ENCODE results near the gene EPX. TPM values are rescaled to one million over a fixed set of nuclear protein-coding genes. Genes with fewer than 3 reads are reported as not detected.

EPX gene
- total RNA-seq, 4 donors from 2014 or later: not detected

DNA sequence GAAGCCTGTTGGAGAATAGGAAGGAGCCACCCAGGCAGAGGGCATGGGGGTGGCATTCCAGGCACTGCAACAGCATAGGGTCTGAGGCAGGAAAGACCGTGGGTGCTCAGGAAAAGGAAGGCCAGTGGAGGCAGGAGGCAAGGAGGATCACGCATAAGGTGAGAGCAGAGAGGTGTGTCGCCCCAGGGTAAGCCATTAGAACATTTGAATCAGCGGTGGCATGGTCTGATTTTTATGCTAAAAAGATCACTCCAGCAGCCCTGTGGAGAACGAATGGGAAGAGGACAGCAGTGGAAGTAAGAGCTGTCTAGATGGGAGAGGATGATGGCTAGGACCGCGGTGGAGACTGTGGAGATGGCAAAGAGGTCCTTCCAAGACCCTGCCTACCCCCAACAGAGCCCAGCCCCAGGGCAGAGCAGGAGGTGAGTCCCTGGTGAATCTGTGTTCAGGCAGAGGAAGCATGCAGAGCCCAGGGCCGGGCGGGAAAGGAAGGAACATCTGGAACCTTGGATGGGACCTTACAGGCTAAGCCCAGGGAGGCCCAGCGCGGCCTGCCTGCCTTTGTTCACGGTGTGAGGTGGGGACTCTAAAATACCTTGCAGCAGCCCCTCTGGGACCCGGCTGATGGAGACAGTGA, 53.7 kb downstream of the EPX start:
- peaks cover 0 to 86% (median 3%) of the 10 kb centered on the region in 4 donors for H3K27me3 ChIP-seq
- H3K36me3 ChIP-seq: no peaks in the 10 kb centered on the region
- H3K9me3 ChIP-seq: no peaks in the 10 kb centered on the region
- no peak for TF ChIP-seq POLR2A (IDR thresholded peaks at IDR 0.05)
- TF ChIP-seq, protein P1, sequence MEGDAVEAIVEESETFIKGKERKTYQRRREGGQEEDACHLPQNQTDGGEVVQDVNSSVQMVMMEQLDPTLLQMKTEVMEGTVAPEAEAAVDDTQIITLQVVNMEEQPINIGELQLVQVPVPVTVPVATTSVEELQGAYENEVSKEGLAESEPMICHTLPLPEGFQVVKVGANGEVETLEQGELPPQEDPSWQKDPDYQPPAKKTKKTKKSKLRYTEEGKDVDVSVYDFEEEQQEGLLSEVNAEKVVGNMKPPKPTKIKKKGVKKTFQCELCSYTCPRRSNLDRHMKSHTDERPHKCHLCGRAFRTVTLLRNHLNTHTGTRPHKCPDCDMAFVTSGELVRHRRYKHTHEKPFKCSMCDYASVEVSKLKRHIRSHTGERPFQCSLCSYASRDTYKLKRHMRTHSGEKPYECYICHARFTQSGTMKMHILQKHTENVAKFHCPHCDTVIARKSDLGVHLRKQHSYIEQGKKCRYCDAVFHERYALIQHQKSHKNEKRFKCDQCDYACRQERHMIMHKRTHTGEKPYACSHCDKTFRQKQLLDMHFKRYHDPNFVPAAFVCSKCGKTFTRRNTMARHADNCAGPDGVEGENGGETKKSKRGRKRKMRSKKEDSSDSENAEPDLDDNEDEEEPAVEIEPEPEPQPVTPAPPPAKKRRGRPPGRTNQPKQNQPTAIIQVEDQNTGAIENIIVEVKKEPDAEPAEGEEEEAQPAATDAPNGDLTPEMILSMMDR (IDR thresholded peaks at IDR 0.05): no peak
- intact Hi-C loops (cut with DNase I): no loop called here
- H3K27ac ChIP-seq: no peak overlapping the region
- 79 to 80% methylated on average over 10 to 13 of the region's 13 CpGs for WGBS, 2 donors
- no peak overlapping the region for H3K4me3 ChIP-seq
- DNase-seq: no peak
- H3K4me1 ChIP-seq: peaks cover 8 to 14% (median 9%) of the 10 kb centered on the region in 3 donors

DNA sequence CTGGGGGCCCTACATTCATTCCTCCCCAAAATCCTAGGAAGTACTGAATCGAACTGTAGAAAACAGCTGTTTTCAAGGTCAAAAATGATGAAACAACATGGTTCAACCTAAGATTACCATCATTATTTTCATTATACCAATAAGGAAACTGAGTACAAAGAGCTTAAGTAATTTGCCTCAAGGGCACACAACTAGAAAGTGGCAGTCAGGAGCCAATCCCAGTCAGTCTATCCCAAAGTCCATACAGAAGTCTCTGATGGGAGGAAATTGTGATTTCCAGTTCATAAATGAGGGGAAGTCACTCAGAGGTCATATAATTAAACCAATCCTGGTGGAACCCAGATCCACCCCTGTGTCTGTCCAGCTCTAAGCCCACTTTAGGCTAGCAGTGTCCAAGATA, 54.3 kb downstream of the EPX start:
- Histone ChIP-seq H3K27ac (no peak overlapping the region), H3K36me3 (no peaks in the 10 kb centered on the region), H3K4me1 (peaks cover 8 to 14% (median 9%) of the 10 kb centered on the region in 3 donors), H3K4me3 (no peak overlapping the region), H3K9me3 (no peaks in the 10 kb centered on the region), H3K27me3 (peaks cover 0 to 86% (median 3%) of the 10 kb centered on the region in 4 donors)
- TF ChIP-seq, protein P1 (IDR thresholded peaks at IDR 0.05): no peak
- no peak for TF ChIP-seq POLR2A (IDR thresholded peaks at IDR 0.05)
- WGBS, 2 donors: 69 to 93% methylated on average over 1 of the region's 1 CpG
- no peak for DNase-seq
- intact Hi-C loops (cut with DNase I): no loop called here

DNA sequence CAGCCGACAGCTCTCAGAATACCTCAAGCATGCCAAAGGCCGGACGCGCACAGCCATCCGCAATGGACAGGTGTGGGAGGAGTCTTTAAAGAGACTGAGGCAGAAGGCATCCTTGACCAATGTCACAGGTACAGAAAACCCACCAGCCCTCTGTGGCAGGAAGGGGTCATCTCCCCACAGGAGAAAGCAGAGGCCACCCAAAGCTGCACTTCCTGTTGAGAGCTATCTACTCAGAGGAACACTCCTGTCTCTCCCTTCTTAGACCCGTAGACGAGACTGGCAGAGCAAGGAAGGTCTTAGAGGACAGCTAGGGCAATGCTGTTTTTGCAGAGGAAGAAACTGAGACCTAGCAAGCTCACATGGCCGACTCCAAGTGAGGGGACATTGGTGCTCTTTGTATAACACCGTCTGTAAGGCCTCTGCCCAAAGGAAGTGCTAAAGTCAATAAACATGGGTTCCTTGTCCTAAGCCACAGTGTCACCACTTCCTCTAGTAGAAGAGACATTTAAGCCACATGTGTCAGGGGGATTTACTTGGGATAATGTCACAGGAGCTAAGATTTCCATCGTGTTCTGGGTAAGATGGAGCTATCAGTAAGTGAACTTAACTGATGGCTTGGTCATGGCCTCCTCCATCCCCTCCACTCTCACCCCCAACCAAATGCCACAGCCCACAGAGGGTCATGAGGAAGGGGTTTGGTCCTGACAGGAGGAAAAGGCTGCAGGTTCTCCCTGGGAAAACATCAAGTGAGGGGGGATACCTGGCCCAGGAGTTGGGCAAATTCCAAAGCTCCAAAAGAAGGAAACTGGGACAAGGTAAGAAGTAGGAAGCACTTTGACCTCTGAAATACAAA, 55.2 kb downstream of the EPX start:
- peaks cover 0 to 85% (median 2%) of the 10 kb centered on the region in 4 donors for H3K27me3 ChIP-seq
- H3K4me3 ChIP-seq: no peak overlapping the region
- H3K27ac ChIP-seq: no peak overlapping the region
- TF ChIP-seq POLR2A (IDR thresholded peaks at IDR 0.05): no peak
- TF ChIP-seq, protein P1 (IDR thresholded peaks at IDR 0.05): no peak
- DNase-seq: no peak
- H3K36me3 ChIP-seq: no peaks in the 10 kb centered on the region
- peaks cover 8 to 14% (median 9%) of the 10 kb centered on the region in 3 donors for H3K4me1 ChIP-seq
- intact Hi-C loops (cut with DNase I): no loop called here
- WGBS, 2 donors: 64 to 77% methylated on average over 5 to 9 of the region's 10 CpGs
- H3K9me3 ChIP-seq: no peaks in the 10 kb centered on the region

DNA sequence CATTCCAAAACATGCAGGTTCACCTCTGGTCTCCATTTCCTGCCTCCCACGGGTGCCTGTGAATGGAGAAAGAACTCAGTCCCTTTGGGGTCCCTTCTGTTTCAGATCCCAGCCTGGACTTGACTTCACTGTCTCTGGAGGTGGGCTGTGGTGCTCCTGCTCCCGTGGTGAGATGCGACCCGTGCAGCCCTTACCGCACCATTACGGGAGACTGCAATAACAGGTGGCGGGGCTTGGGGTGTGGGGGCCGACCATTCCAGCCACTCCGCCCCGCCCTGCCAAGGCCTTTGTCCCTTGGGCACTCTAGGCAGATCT, 56.4 kb downstream of the EPX start:
- 16 to 23% methylated on average over 5 of the region's 10 CpGs for WGBS, 2 donors
- intact Hi-C loops (cut with DNase I): no loop called here
- TF ChIP-seq, protein P1 (IDR thresholded peaks at IDR 0.05): no peak
- TF ChIP-seq POLR2A (IDR thresholded peaks at IDR 0.05): no peak
- Histone ChIP-seq H3K4me1 (peaks cover 8 to 14% (median 9%) of the 10 kb centered on the region in 3 donors), H3K9me3 (no peaks in the 10 kb centered on the region), H3K4me3 (peak overlapping the region in 3 of 4 donors; percentile 43 to 68 (median 44)), H3K36me3 (no peaks in the 10 kb centered on the region), H3K27ac (no peak overlapping the region), H3K27me3 (peaks cover 0 to 82% (median 2%) of the 10 kb centered on the region in 4 donors)
- DNase-seq: no peak

All from esophagus squamous epithelium (tissue), 5 donors.